Fibroblast of lung (primary cell): ENCODE results near the gene RGS19. TPM values are rescaled to one million over a fixed set of nuclear protein-coding genes. Genes with fewer than 3 reads are reported as not detected.
A peak's percentile ranks its signal among the peaks of the same experiment; 100 is the strongest.

Source experiments
- DNase-seq, 2 donors: peaks; one replicate each; pipeline versions ENCODE4 v3.0.0 to v3.0.0-alpha.2; 2010; ENCODE audit warnings: low read depth in 2 of 2
- H2AFZ ChIP-seq: 2 replicates; pipeline ENCODE4 v1.5.1; 2012; ENCODE audit warnings: low read length, control low read depth, inconsistent platforms
- H3K27ac ChIP-seq: 2 replicates; pipeline ENCODE4 v1.5.1; 2011; ENCODE audit warnings: low read length, control low read depth; ENCODE audit not compliant: insufficient read depth
- H3K27me3 ChIP-seq: 2 replicates; pipeline ENCODE4 v1.5.1; 2011; ENCODE audit warnings: mild to moderate bottlenecking, low read length; ENCODE audit not compliant: control insufficient read depth, insufficient read depth
- H3K36me3 ChIP-seq: 2 replicates; pipeline ENCODE4 v1.5.1; 2011; ENCODE audit warnings: low read length; ENCODE audit not compliant: control insufficient read depth, insufficient read depth
- H3K4me1 ChIP-seq: 2 replicates; pipeline ENCODE4 v1.5.1; 2011; ENCODE audit warnings: low read length; ENCODE audit not compliant: control insufficient read depth, insufficient read depth; ENCODE audit errors: extremely low read depth
- H3K4me2 ChIP-seq: 2 replicates; pipeline ENCODE4 v1.5.1; 2011; ENCODE audit warnings: low read length, control low read depth; ENCODE audit not compliant: insufficient read depth; ENCODE audit errors: extremely low read depth
- H3K4me3 ChIP-seq, 4 experiments: fragments of 200-600 bp in 1 of 4; sonication (generic) in 1 of 4; replicated peaks in 1 of 4; 2 replicates each; pipeline ENCODE4 v1.5.1; 2011 to 2016; ENCODE audit warnings: low read length in 4 of 4, low read depth in 3 of 4, mild to moderate bottlenecking in 3 of 4, control low read depth in 2 of 4, inconsistent platforms in 1 of 4, mixed read lengths in 1 of 4; ENCODE audit not compliant: insufficient read depth in 1 of 4; ENCODE audit errors: control extremely low read depth in 1 of 4
- H3K79me2 ChIP-seq: 2 replicates; pipeline ENCODE4 v1.5.1; 2012; ENCODE audit warnings: mild to moderate bottlenecking, low read length, inconsistent platforms; ENCODE audit not compliant: control insufficient read depth, insufficient read depth
- H3K9ac ChIP-seq: 2 replicates; pipeline ENCODE4 v1.5.1; 2011; ENCODE audit warnings: mild to moderate bottlenecking, low read length, control low read depth; ENCODE audit not compliant: insufficient read depth
- H3K9me3 ChIP-seq: 2 replicates; pipeline ENCODE4 v1.5.1; 2012; ENCODE audit warnings: low read depth, low read length; ENCODE audit not compliant: control insufficient read depth, insufficient read depth
- H4K20me1 ChIP-seq: 2 replicates; pipeline ENCODE4 v1.5.1; 2011; ENCODE audit warnings: low read length; ENCODE audit not compliant: control insufficient read depth, insufficient read depth; ENCODE audit errors: extremely low read depth
- CTCF ChIP-seq, 2 donors: IDR thresholded peaks in 1 of 2; conservative IDR thresholded peaks in 1 of 2; 1 replicate in 1 of 2; 2 replicates in 1 of 2; pipeline ENCODE4 v1.5.1; 2011 to 2012; ENCODE audit warnings: low read length in 2 of 2, control low read depth in 1 of 2, inconsistent platforms in 1 of 2, low read depth in 1 of 2, mild to moderate bottlenecking in 1 of 2
- EZH2 ChIP-seq: IDR thresholded peaks from 2 replicates; pipeline ENCODE4 v1.5.1; 2012; ENCODE audit warnings: low read length, control low read depth, mild to moderate bottlenecking; ENCODE audit errors: missing control alignments
- polyA plus RNA-seq, 2 donors: library from polyadenylated mRNA; depleted of rRNA in 1 of 2; stranded (reverse) in 1 of 2; unstranded in 1 of 2; fragments of >200 nt; gene quantifications; 2 replicates each; pipeline ENCODE4 v1.2.1, GENCODE V29; 2011 to 2012; ENCODE audit warnings: missing spikeins in 1 of 2
- total RNA-seq: library from RNA; depleted of rRNA; stranded (reverse); fragments of >200 nt; gene quantifications from 2 replicates; pipeline ENCODE4 v1.2.1, GENCODE V29; 2014

Gene RGS19
- total and polyA plus RNA-seq, 2 donors (not counting 1 experiment from before 2014, with no cell fraction given) = 5.8 to 9.1 TPM

GRCh38 chr20:64078934-64079272 lies 415 bp downstream of the RGS19 start:
- no peak overlapping the region for H3K27ac ChIP-seq
- peaks cover 4% of the 10 kb centered on the region for H3K27me3 ChIP-seq
- H3K9me3 ChIP-seq = no peaks in the 10 kb centered on the region
- H3K4me1 ChIP-seq = peaks cover 10% of the 10 kb centered on the region
- H4K20me1 ChIP-seq = no peaks in the 10 kb centered on the region
- DNase-seq = no peak
- no peak for TF ChIP-seq EZH2
- TF ChIP-seq CTCF (conservative IDR thresholded peaks at IDR 0.05 in 1 of 2, IDR thresholded peaks at IDR 0.05 in 1 of 2; ENCODE audit: low read depth in 1 of 2, low read length in 2 of 2) = no peak
- H3K4me3 ChIP-seq = peak overlapping the region; percentile 58 to 89 (median 76)
- H3K79me2 ChIP-seq = no peaks in the 10 kb centered on the region
- H3K36me3 ChIP-seq = no peaks in the 10 kb centered on the region
- H3K9ac ChIP-seq = peak overlapping the region; percentile 55
- H3K4me2 ChIP-seq = peak overlapping the region; percentile 87
- no peak overlapping the region for H2AFZ ChIP-seq

- Histone ChIP-seq H3K9me3 (no peaks in the 10 kb centered on the region), H2AFZ (no peak overlapping the region), H3K9ac (no peak overlapping the region), H3K4me1 (peaks cover 8% of the 10 kb centered on the region), H3K4me3 (peak overlapping the region in 2 of 4 experiments; percentile 82 to 89), H3K27me3 (peaks cover 3% of the 10 kb centered on the region), H4K20me1 (no peaks in the 10 kb centered on the region), H3K27ac (no peak overlapping the region), H3K79me2 (no peaks in the 10 kb centered on the region), H3K36me3 (peaks cover 1% of the 10 kb centered on the region), H3K4me2 (peak overlapping the region; percentile 64)
- TF ChIP-seq CTCF (conservative IDR thresholded peaks at IDR 0.05 in 1 of 2, IDR thresholded peaks at IDR 0.05 in 1 of 2; ENCODE audit: low read depth in 1 of 2, low read length in 2 of 2) (no peak), EZH2 (no peak)
- no peak for DNase-seq
Observed at GRCh38 chr20:64077876-64078551, 1.3 kb downstream of the RGS19 start.

GRCh38 chr20:64077541-64077875 lies 1.8 kb downstream of the RGS19 start:
- Histone ChIP-seq H3K9ac (no peak overlapping the region), H3K36me3 (peaks cover 1% of the 10 kb centered on the region), H2AFZ (no peak overlapping the region), H3K27ac (no peak overlapping the region), H3K4me1 (peaks cover 5% of the 10 kb centered on the region), H4K20me1 (no peaks in the 10 kb centered on the region), H3K4me2 (no peak overlapping the region), H3K27me3 (no peaks in the 10 kb centered on the region), H3K4me3 (no peak overlapping the region), H3K79me2 (no peaks in the 10 kb centered on the region), H3K9me3 (no peaks in the 10 kb centered on the region)
- TF ChIP-seq CTCF (conservative IDR thresholded peaks at IDR 0.05 in 1 of 2, IDR thresholded peaks at IDR 0.05 in 1 of 2; ENCODE audit: low read depth in 1 of 2, low read length in 2 of 2) = no peak
- no peak for TF ChIP-seq EZH2
- no peak for DNase-seq
